AG20443 (cell line): ENCODE results near the gene RPL29.

Experiments
- DNase-seq: peaks from one replicate; pipeline ENCODE4 v3.0.0; 2012; ENCODE audit warnings: low spot score, mixed read lengths

RPL29 gene

GRCh38 chr3:51945926-51946705 is 49.6 kb downstream of the RPL29 start:
- DNase-seq: no peak

- no peak for DNase-seq
Measured at GRCh38 chr3:51945031-51945840, 50.5 kb downstream of the RPL29 start.

GRCh38 chr3:51944451-51945021 is 51.2 kb downstream of the RPL29 start:
- no peak for DNase-seq
